Measurements from ENCODE around the gene HNRNPUL1. TPM values are rescaled to one million over a fixed set of nuclear protein-coding genes. Genes with fewer than 3 reads are reported as not detected.

HNRNPUL1 gene
- total and polyA plus RNA-seq, 9 of the 15 experiments (the other 6 are each of a cell fraction or from before 2014, with no cell fraction given): 7.3 to 211 (median 85.0) TPM

DNA sequence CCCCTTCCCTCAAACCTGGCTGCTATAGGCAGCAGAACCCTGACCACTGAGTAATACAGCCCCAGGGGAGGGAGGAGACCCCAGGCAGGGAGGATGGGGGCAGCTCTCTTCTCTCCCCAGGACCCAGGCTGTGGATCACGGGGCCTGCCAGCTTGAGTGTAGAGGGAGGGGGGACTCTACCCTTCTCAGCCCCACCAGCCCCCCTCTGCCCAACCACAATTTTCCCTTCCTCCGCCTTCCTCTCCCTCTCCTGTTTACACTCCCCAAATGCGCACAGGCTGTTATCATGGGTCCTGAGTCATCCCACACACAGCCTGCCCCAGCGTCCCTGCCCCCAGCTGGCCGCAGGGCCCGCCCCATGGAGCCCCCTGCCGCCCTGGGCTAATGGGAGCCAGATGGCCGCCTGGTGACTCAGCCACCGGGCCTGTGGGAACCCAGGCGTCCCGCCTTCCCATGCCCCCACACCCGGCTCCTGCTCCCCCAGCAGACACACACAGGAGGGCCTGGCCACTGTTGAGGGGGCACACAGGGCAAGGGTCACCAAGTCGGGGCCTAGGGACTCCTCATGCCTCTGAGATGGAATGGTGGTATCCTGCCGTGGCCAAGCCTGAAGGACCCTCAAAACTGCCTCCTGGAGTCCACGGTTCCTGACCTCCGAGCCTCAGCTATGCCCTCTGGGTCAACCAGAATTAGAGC, 59.4 kb downstream of the HNRNPUL1 start (continued):
- TF ChIP-seq, protein P1, sequence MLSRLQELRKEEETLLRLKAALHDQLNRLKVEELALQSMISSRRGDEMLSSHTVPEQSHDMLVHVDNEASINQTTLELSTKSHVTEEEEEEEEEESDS (CRISPR knock-in tag; IDR thresholded peaks at IDR 0.05): no peak
- TF ChIP-seq FOXA3 (CRISPR knock-in tag; conservative IDR thresholded peaks at IDR 0.05 in 1 of 2, IDR thresholded peaks at IDR 0.05 in 1 of 2) (peak; percentile 80 to 88), PYGO2 (tag; IDR thresholded peaks at IDR 0.05) (no peak), THRAP3 (IDR thresholded peaks at IDR 0.05; ENCODE audit: borderline replicate concordance) (no peak), ZZZ3 (IDR thresholded peaks at IDR 0.05) (no peak), FOXP1 (CRISPR knock-in tag; IDR thresholded peaks at IDR 0.05) (no peak; the same call in 1 of the 2 replicates), NELFE (IDR thresholded peaks at IDR 0.05; ENCODE audit: insufficient read depth, insufficient read length) (no peak), ZNF699 (CRISPR knock-in tag; IDR thresholded peaks at IDR 0.05; ENCODE audit: insufficient replicate concordance) (no peak), SAFB2 (IDR thresholded peaks at IDR 0.05; ENCODE audit: borderline replicate concordance, low read depth, low read length, severe bottlenecking) (no peak), POLR2AphosphoS5 (IDR thresholded peaks at IDR 0.05; ENCODE audit: control insufficient read depth, insufficient read depth, low read depth, low read length) (peak; percentile 55)
- TF ChIP-seq, protein P2, sequence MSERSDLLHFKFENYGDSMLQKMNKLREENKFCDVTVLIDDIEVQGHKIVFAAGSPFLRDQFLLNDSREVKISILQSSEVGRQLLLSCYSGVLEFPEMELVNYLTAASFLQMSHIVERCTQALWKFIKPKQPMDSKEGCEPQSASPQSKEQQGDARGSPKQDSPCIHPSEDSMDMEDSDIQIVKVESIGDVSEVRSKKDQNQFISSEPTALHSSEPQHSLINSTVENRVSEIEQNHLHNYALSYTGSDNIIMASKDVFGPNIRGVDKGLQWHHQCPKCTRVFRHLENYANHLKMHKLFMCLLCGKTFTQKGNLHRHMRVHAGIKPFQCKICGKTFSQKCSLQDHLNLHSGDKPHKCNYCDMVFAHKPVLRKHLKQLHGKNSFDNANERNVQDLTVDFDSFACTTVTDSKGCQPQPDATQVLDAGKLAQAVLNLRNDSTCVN (CRISPR knock-in tag; IDR thresholded peaks at IDR 0.05): no peak
- TF ChIP-seq, protein P3, sequence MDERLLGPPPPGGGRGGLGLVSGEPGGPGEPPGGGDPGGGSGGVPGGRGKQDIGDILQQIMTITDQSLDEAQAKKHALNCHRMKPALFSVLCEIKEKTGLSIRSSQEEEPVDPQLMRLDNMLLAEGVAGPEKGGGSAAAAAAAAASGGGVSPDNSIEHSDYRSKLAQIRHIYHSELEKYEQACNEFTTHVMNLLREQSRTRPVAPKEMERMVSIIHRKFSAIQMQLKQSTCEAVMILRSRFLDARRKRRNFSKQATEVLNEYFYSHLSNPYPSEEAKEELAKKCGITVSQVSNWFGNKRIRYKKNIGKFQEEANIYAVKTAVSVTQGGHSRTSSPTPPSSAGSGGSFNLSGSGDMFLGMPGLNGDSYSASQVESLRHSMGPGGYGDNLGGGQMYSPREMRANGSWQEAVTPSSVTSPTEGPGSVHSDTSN (CRISPR knock-in tag; IDR thresholded peaks at IDR 0.05; ENCODE audit: low read depth): no peak
- TF ChIP-seq, protein P3 (tag; conservative IDR thresholded peaks at IDR 0.05; ENCODE audit: low read depth): 0 out of 2 replicates have a peak, but pooled peaks have one; percentile 5
- TF ChIP-seq, protein P4, sequence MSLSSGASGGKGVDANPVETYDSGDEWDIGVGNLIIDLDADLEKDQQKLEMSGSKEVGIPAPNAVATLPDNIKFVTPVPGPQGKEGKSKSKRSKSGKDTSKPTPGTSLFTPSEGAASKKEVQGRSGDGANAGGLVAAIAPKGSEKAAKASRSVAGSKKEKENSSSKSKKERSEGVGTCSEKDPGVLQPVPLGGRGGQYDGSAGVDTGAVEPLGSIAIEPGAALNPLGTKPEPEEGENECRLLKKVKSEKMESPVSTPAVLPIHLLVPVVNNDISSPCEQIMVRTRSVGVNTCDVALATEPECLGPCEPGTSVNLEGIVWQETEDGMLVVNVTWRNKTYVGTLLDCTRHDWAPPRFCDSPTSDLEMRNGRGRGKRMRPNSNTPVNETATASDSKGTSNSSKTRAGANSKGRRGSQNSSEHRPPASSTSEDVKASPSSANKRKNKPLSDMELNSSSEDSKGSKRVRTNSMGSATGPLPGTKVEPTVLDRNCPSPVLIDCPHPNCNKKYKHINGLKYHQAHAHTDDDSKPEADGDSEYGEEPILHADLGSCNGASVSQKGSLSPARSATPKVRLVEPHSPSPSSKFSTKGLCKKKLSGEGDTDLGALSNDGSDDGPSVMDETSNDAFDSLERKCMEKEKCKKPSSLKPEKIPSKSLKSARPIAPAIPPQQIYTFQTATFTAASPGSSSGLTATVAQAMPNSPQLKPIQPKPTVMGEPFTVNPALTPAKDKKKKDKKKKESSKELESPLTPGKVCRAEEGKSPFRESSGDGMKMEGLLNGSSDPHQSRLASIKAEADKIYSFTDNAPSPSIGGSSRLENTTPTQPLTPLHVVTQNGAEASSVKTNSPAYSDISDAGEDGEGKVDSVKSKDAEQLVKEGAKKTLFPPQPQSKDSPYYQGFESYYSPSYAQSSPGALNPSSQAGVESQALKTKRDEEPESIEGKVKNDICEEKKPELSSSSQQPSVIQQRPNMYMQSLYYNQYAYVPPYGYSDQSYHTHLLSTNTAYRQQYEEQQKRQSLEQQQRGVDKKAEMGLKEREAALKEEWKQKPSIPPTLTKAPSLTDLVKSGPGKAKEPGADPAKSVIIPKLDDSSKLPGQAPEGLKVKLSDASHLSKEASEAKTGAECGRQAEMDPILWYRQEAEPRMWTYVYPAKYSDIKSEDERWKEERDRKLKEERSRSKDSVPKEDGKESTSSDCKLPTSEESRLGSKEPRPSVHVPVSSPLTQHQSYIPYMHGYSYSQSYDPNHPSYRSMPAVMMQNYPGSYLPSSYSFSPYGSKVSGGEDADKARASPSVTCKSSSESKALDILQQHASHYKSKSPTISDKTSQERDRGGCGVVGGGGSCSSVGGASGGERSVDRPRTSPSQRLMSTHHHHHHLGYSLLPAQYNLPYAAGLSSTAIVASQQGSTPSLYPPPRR (CRISPR knock-in tag; IDR thresholded peaks at IDR 0.05; ENCODE audit: borderline replicate concordance): no peak
- TF ChIP-seq, protein P5, sequence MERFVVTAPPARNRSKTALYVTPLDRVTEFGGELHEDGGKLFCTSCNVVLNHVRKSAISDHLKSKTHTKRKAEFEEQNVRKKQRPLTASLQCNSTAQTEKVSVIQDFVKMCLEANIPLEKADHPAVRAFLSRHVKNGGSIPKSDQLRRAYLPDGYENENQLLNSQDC (CRISPR knock-in tag; IDR thresholded peaks at IDR 0.05): no peak

Measured in K562 (cell line).